ENCODE measurements around the gene KLF16. TPM values are rescaled to one million over a fixed set of nuclear protein-coding genes. Genes with fewer than 3 reads are reported as not detected.

KLF16 gene
- total RNA-seq, 1 donor from 2014 or later: 38.1 TPM

DNA sequence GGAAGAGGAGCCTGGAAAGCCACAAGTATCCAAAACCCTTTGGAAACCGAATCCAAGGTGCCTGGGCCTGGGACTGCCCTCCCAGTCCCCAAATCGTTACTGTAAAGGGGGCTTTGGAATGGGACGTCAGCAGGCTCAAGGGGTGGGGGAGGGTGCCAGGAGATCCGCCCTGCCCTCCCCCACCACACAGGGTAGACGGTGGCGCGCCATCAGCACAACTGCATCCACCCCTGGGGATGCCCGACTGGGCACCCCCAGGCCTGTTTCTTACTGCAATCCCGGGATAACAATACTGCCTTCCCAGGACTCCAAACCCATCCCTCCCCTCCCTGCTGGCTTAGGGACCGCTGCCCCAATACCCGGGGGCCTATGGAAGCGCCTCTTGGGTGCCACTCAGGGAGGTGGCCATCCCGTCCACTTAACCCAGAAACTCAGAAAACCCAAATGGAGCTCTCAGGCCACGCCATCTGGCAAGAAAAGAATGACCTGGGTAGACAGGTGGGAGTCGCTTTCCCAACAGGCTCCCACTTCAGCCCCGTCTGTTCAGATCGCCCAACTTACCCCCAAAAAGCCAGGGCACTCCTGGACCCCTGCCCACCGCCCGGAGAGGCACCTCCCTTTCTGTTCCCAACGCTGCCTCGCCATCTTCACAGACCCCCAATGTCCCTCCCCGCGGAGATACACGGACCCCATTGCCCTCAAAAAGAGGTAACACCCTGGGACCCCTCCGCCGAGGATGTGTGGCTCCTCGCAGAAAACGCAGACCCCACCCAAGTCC lies 2.4 kb downstream of the KLF16 start:
- Mint-ChIP-seq H3K9me3 (no peaks in the 10 kb centered on the region), H3K27ac (peak overlapping the region; percentile 34), H3K36me3 (ENCODE audit: low read depth) (peaks cover 3% of the 10 kb centered on the region), H3K4me1 (peaks cover 24% of the 10 kb centered on the region), H3K4me3 (peak overlapping the region; percentile 88), H3K27me3 (no peaks in the 10 kb centered on the region)
- intact Hi-C loops (cut with micrococcal nuclease): loop anchor here (5.0 kb wide), 1 partner anchor 236 kb away; the partner anchor contains the start of genes IZUMO4 and MOB3A
- no peak for DNase-seq

DNA sequence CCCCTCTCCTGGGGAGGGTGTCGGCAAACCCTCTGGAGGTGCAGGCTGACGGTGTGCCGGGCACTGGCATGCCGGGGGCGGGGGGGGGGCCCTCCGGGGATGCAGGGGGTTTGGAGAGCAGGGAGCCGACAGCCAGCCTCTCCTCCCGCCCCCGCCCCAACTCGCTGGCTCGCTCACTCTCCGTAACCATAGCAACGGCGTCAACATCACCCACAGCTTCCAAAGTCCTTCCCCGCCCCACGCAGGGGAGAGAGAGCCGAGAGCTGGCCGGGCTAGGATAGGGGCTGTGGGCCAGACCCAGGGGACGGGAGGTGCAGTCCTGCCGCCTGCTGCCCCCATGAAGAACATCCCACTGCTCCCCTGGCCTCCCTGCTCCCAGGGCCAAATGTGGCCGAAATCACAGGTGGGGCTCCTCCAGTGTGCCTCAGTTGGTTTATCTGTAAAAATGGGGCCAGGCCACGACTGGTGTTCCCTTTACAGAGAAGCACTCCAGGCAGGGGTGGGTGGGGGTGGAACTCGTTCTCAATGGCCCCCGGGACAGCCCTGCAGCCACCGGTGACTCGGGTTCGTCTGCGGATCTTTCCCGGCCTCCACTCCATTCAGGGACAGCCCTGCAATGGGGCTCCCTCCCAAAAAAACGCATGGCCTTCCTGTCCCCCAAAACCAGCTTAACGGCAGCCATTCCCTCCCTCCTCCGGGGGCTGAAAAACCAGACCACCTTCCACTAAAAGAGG lies 3.2 kb downstream of the KLF16 start:
- peaks cover 26% of the 10 kb centered on the region for H3K4me1 Mint-ChIP-seq
- peak overlapping the region; percentile 21 for H3K4me3 Mint-ChIP-seq
- H3K9me3 Mint-ChIP-seq: no peaks in the 10 kb centered on the region
- no peak overlapping the region for H3K27ac Mint-ChIP-seq
- peaks cover 3% of the 10 kb centered on the region for H3K36me3 Mint-ChIP-seq (ENCODE audit: low read depth)
- peak; percentile 85 for DNase-seq
- intact Hi-C loops (cut with micrococcal nuclease): loop anchor here (5.0 kb wide), 1 partner anchor 237 kb away; the partner anchor contains the start of genes IZUMO4 and MOB3A
- H3K27me3 Mint-ChIP-seq: no peaks in the 10 kb centered on the region

DNA sequence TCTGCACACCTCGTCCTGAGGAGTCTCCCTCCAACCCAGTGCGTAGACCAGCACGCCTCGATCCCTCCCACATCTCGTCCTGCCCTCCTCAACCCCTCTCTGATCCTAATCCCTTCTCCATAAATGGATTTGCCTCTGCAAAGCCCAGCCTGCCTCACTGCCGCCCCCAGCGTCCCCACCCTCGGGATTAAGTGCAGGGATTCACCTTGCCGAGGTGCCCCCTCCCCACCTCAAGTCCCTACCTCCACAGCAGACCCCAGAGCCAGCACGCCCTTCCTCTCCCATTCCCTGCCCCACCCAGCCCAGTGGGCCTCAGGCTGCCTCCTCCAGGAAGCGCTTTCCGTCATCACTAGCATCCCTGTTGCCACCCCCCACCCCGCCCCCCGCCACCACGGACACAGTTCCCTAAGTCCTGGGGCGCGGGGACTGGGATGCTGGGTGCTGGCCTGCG lies 4.0 kb downstream of the KLF16 start:
- no peak for DNase-seq
- Mint-ChIP-seq H3K4me1 (peaks cover 32% of the 10 kb centered on the region), H3K4me3 (peak overlapping the region; percentile 29), H3K9me3 (no peaks in the 10 kb centered on the region), H3K27me3 (no peaks in the 10 kb centered on the region), H3K36me3 (ENCODE audit: low read depth) (peaks cover 7% of the 10 kb centered on the region), H3K27ac (peak overlapping the region; percentile 29)
- intact Hi-C loops (cut with micrococcal nuclease): no loop called here

DNA sequence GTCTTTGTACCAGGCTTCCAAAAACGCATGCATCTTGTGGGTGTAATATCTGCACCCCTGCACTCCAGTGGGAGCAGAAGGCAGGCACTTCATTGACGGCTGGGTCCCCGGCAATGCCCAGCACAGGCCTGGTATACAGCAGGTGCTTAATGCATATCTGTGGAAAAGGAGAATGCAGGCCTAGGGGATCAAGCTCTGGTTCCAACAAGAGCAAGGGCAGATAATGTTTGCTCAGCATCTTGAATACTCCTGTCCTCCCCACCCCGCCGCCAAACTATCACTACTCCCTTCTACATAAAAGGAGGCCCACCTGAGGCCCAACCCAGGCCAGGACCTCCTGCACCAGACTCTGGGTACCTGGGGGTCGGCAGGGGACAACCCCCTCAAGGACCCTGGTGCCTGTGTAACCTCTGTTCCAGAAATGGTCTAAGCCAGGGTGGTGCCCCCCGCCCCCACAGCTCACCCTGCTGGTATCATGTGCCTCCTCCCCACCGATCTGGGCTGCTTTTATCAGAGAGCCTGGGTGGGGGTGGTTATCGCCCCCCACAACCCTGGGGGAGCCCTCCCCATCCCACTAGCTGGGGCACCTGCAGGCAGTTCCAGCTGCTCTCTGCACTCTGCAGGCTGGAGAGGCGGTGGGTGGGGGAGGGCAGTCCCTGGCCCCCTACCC lies 4.8 kb downstream of the KLF16 start:
- DNase-seq: no peak
- intact Hi-C loops (cut with micrococcal nuclease): no loop called here
- H3K27ac Mint-ChIP-seq: peak overlapping the region; percentile 51
- H3K9me3 Mint-ChIP-seq: no peaks in the 10 kb centered on the region
- H3K27me3 Mint-ChIP-seq: no peaks in the 10 kb centered on the region
- H3K4me1 Mint-ChIP-seq: peaks cover 32% of the 10 kb centered on the region
- H3K36me3 Mint-ChIP-seq (ENCODE audit: low read depth): peaks cover 7% of the 10 kb centered on the region
- peak overlapping the region; percentile 35 for H3K4me3 Mint-ChIP-seq

DNA sequence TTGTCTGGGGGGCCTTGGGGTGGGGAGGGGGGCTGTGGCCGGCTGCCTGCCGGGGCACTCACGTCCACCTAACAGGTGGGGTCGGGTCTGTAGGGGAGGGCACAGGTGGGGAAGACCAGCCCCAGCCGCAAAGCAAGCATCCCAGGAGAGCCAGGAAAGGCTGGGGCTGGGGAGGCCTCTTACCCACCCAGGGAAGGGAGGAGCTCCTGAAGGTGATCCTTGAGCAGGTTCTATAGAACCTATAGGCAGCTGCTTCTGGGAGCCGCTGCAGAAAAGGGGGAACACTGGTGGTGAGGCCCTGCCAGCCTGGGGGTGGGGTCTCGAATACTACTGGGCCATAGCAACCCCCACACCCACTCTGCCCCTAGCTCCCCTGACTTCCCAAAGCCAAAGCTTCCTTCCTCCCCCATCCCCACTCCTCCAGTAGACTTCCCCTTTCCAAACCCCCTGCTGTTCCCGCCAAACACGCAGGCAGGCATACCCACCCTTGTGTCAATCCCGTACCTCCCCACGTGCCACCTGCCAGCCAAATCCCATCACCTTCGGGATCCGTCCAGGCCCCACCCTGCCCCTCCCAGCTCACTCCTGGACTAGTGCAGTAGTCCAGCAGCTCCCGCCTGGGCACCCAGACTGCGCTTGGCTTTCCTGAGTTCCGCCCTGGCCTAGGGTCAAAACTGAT lies 5.6 kb downstream of the KLF16 start:
- Mint-ChIP-seq H3K4me1 (peaks cover 37% of the 10 kb centered on the region), H3K27me3 (no peaks in the 10 kb centered on the region), H3K4me3 (peak overlapping the region; percentile 76), H3K9me3 (no peaks in the 10 kb centered on the region), H3K27ac (peak overlapping the region; percentile 34), H3K36me3 (ENCODE audit: low read depth) (peaks cover 10% of the 10 kb centered on the region)
- DNase-seq: peak; percentile 63
- intact Hi-C loops (cut with micrococcal nuclease): no loop called here

DNA sequence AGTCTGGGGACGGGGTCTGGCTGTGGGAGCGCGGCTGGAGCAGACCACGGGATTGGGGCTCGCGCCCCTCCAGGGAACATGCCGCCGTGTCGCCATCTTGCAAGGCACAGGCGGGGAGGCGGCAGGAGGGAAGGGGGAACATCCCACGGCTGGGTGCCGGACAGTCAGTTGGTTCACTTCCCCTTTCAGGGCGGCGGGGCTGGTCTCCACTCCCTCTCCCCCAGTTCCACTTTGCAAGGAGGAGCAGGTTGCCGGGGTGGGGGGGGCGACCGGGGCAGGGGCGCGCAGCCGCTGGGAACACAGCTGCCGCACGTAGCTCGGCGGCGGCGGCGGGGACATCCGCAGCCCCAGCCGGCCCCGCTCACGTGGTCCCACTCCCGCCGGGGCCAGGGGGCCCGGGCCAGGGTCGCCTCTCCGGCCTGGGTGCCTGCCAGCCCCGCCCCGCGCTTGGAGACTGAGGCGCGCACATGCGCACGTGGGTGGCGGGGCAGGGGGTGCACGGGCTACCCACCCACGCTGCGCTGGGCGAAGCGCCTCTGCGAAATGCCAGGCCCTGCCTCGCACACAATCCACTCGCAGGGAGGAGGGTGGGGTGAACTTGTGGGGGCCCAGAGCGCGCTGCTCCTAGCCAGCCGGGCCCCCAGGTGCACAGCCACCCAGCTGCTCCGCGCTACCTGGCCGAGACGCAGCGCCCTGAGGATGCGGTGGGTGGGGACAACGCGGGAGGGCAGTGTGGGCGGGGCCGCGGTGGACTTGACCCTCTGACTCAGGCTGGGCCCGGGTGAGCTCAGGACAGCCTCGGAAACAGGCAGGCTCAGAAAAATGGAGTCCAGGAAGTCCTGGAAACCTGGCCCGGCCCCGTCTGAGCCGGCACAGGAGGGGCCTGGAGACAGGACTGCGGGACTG lies 6.4 kb downstream of the KLF16 start:
- Mint-ChIP-seq H3K36me3 (ENCODE audit: low read depth) (peaks cover 8% of the 10 kb centered on the region), H3K9me3 (no peaks in the 10 kb centered on the region), H3K4me1 (peaks cover 40% of the 10 kb centered on the region)

DNA sequence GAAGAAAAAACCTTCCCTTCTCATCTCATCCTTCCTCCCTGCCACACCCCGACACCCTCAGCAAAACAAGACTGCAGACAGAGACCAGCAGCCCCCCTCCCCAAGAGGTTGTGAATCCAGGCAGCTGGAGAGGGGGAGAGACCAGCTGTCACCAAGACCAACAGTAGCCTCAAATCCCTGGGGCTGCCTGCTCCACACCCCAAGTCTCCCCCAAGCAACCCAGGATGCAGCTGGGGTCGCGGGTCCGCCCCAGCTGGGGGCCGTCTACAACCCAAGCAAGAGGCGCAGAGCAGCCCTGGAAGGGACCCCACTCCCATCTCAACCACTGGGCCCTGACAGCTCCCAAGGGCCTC lies 7.1 kb downstream of the KLF16 start:
- H3K4me3 Mint-ChIP-seq: peak overlapping the region; percentile 84
- H3K9me3 Mint-ChIP-seq: no peaks in the 10 kb centered on the region
- peaks cover 7% of the 10 kb centered on the region for H3K36me3 Mint-ChIP-seq (ENCODE audit: low read depth)
- intact Hi-C loops (cut with micrococcal nuclease): no loop called here
- peak overlapping the region; percentile 88 for H3K27ac Mint-ChIP-seq
- no peaks in the 10 kb centered on the region for H3K27me3 Mint-ChIP-seq
- DNase-seq: no peak
- H3K4me1 Mint-ChIP-seq: peaks cover 35% of the 10 kb centered on the region

More for the DNA sequence above, 6.4 kb downstream of the KLF16 start:
- intact Hi-C loops (cut with micrococcal nuclease): no loop called here
- peak overlapping the region; percentile 84 for H3K4me3 Mint-ChIP-seq
- no peaks in the 10 kb centered on the region for H3K27me3 Mint-ChIP-seq
- H3K27ac Mint-ChIP-seq: peak overlapping the region; percentile 88
- peak; percentile 81 for DNase-seq

DNA sequence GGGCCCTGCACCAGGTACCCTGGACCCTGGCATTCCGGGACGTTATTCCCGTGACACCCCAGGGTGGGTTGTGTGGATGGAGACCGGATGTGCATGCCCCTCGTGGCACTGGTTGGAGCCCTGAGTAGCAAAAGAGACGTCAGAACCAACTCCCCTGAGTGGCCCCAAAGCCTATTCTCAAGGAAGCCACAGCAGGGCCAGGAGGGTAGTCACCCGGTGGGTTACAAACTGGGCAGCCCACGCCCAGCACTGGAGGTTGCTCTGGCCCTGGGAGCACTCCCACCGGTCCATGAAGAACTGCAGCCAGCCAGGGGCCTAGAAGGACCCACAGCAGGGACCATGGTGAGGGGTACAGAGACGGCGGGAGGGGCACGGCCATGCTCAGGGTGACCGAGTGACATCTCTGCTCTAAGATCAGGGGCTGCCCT lies 7.5 kb downstream of the KLF16 start:
- intact Hi-C loops (cut with micrococcal nuclease): loop anchor here (1.0 to 2.0 kb wide), 2 partner anchors 8 to 49 kb away; partner anchors contain the start of genes ADAT3 and SCAMP4
- peak; percentile 82 for DNase-seq
- Mint-ChIP-seq H3K36me3 (ENCODE audit: low read depth) (peaks cover 9% of the 10 kb centered on the region), H3K27ac (peak overlapping the region; percentile 88), H3K4me3 (peak overlapping the region; percentile 84), H3K4me1 (peaks cover 35% of the 10 kb centered on the region), H3K27me3 (no peaks in the 10 kb centered on the region), H3K9me3 (no peaks in the 10 kb centered on the region)

DNA sequence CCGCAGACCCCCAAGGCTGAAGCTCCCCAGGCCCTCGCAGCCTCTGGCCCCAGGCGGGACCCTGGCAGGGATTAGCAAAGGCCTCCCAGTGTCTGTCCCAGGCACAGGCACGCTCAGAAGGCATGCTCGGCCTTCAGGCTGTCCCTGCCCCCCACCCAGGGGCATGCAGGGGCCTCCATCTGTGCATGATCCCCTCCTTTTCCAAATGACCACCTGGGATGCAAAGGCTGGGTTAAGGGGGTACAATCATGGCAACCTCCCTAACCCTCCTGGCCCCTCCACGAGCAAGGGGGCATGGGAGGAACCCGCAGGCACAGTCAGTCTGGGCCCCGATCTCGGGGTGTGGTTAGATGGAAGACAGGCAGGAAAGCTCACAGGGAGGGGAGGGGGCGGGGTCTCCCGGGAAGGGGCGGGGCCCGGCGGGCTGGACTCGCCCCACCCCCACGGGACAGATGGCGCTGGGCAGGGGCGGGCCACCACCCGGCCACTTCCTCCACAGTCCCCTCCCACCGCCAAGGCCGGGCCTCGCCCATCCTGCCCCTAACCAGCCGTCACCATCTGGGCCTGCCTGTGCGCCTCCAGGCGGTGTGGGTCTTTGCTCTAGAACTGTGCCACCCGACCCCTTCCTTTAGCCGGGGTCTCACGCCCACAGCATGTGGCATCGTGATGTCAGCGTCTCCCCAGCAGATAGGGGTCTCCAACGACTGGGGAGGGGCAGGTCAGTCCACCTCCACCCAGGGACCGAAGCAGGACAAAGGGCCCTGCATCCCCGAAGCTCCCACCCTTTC lies 8.1 kb downstream of the KLF16 start:
- peak overlapping the region; percentile 84 for H3K4me3 Mint-ChIP-seq
- H3K36me3 Mint-ChIP-seq (ENCODE audit: low read depth): peaks cover 10% of the 10 kb centered on the region
- H3K9me3 Mint-ChIP-seq: no peaks in the 10 kb centered on the region
- H3K27ac Mint-ChIP-seq: peak overlapping the region; percentile 89
- intact Hi-C loops (cut with micrococcal nuclease): loop anchor here (1.0 to 2.0 kb wide), 2 partner anchors 9 to 50 kb away; partner anchors contain the start of genes ADAT3 and SCAMP4
- peaks cover 35% of the 10 kb centered on the region for H3K4me1 Mint-ChIP-seq
- H3K27me3 Mint-ChIP-seq: no peaks in the 10 kb centered on the region
- DNase-seq: peak; percentile 97

DNA sequence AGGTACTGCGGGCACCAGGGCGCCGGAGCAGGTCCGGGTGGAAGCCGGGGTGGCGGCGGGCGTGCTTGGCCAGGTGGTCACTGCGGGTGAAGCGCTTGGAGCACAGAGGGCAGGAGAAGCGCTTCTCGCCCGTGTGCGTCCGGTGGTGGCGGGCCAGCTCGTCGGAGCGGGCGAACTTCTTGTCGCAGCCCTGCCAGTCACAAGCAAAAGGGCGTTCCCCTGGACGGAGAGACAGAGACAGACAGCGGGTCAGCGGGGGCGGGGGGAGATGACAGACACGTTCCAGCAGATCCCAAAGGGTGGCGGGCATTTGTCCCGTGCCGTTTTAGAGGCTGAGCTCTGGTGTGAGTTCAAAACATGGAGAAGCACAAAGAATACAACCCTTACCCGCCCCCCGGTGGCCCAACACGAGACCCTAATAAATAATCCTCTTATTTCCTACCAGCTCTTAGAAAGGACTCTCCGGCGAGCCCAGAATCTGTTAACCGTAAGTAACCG lies 8.8 kb downstream of the KLF16 start:
- peak; percentile 64 for DNase-seq
- H3K9me3 Mint-ChIP-seq: no peaks in the 10 kb centered on the region
- H3K4me1 Mint-ChIP-seq: peaks cover 38% of the 10 kb centered on the region
- peak overlapping the region; percentile 89 for H3K27ac Mint-ChIP-seq
- no peaks in the 10 kb centered on the region for H3K27me3 Mint-ChIP-seq
- intact Hi-C loops (cut with micrococcal nuclease): loop anchor here (1.0 to 2.0 kb wide), 2 partner anchors 10 to 50 kb away; partner anchors contain the start of genes ADAT3 and SCAMP4
- peaks cover 10% of the 10 kb centered on the region for H3K36me3 Mint-ChIP-seq (ENCODE audit: low read depth)
- H3K4me3 Mint-ChIP-seq: peak overlapping the region; percentile 84

DNA sequence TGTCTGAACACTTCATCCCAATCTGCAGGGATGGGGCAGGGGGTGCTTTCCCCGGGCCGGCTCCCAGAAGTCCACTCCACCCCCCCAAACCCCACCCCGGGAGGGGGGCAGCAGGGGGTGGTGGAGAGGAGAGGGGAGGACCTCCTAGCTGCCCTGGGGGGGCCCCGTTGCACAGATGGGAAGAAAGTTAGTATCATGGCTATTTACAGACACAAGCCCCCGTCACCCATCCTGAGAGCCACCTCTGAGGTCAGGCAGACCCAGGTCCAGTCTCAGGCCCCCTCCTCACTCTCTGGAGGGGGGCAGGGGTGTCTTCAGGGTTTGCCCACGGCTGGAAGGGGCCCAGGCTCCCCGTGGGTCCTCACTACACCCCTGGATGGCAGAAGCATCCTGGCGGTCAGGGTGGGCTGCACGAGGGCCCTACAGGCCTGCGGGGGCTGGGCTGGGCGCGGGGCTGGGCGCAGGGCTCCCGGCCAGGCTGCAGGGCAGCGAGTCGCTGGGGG lies 9.3 kb downstream of the KLF16 start:
- peak; percentile 64 for DNase-seq
- Mint-ChIP-seq H3K27me3 (no peaks in the 10 kb centered on the region), H3K9me3 (no peaks in the 10 kb centered on the region), H3K27ac (no peak overlapping the region), H3K4me1 (peaks cover 36% of the 10 kb centered on the region), H3K4me3 (no peak overlapping the region), H3K36me3 (ENCODE audit: low read depth) (peaks cover 10% of the 10 kb centered on the region)
- intact Hi-C loops (cut with micrococcal nuclease): loop anchor here (2.0 kb wide), 1 partner anchor 51 kb away; the partner anchor contains the start of genes ADAT3 and SCAMP4
